ENCODE measurements around the gene OLIG1.

DNA sequence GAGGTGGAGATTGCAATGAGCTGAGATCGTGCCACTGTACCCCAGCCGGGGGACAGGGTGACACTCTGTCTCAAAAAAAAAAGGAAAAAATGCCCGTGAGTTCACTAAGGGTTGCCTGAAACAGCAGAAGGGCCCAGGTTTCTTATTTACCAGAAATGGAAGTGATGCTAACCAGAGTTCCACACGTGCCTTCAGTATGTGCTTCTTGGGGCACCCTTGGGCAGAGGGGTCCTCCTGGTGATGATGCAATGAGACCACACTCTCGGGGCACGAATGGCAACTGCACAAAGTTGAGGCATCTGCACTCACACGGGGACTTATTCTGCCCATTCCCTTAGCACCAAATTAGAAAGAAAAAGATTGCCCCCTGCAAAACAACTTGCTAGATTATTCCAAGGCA is 29.2 kb downstream of the OLIG1 start:
- TF ChIP-seq CHD4 (IDR thresholded peaks at IDR 0.05; ENCODE audit: borderline replicate concordance, low read length) (no peak), RBM39 (IDR thresholded peaks at IDR 0.05; ENCODE audit: low read depth, low read length, poor library complexity, severe bottlenecking) (no peak), ZSCAN20 (CRISPR knock-in tag; IDR thresholded peaks at IDR 0.05; ENCODE audit: borderline replicate concordance) (no peak), FIP1L1 (IDR thresholded peaks at IDR 0.05; ENCODE audit: borderline replicate concordance, insufficient read depth, low read depth, low read length) (no peak), UBTF (CRISPR knock-in tag; IDR thresholded peaks at IDR 0.05) (no peak), ZNF775 (CRISPR knock-in tag; IDR thresholded peaks at IDR 0.05; ENCODE audit: borderline replicate concordance) (no peak), POLR2A (IDR thresholded peaks at IDR 0.05; ENCODE audit: insufficient read depth in 1 of 2, low read depth in 2 of 2, low read length in 2 of 2) (no peak), ZNF335 (CRISPR knock-in tag; IDR thresholded peaks at IDR 0.05) (no peak)

Data from HepG2 (cell line).